Measurements from ENCODE around the gene ZBTB20.

The ZBTB20 gene

GRCh38 chr3:114879059-114880031 lies 267.7 kb downstream of the ZBTB20 start:
- DNase-seq (ENCODE audit: low read depth, low spot score): no peak
- CTCF ChIA-PET: no interaction called here
- no peak for TF ChIP-seq CTCF (IDR thresholded peaks at IDR 0.05; ENCODE audit: insufficient read depth, low read length, missing control alignments)
- no peak overlapping the region for H3K4me3 ChIP-seq (ENCODE audit: low read depth, low read length)
- POLR2A ChIA-PET: no interaction called here

- H3K4me3 ChIP-seq (ENCODE audit: low read depth, low read length): no peak overlapping the region
- ChIA-PET POLR2A (interaction anchor here (0.8 kb wide), 1 partner anchor 406 kb away, joined by 3 read pairs; no protein-coding TSS in a partner anchor), CTCF (interaction anchor here (0.8 to 1.0 kb wide), 2 partner anchors 15 to 166 kb away, joined by 3 read pairs; no protein-coding TSS in a partner anchor)
- TF ChIP-seq CTCF (IDR thresholded peaks at IDR 0.05; ENCODE audit: insufficient read depth, low read length, missing control alignments): no peak
- no peak for DNase-seq (ENCODE audit: low read depth, low spot score)
Observed at GRCh38 chr3:114878114-114878839, 268.8 kb downstream of the ZBTB20 start.

GRCh38 chr3:114877378-114878113 lies 269.5 kb downstream of the ZBTB20 start:
- CTCF ChIA-PET: interaction anchor here (0.8 to 1.0 kb wide), 2 partner anchors 15 to 167 kb away, joined by 3 read pairs; no protein-coding TSS in a partner anchor
- H3K4me3 ChIP-seq (ENCODE audit: low read depth, low read length): no peak overlapping the region
- TF ChIP-seq CTCF (IDR thresholded peaks at IDR 0.05; ENCODE audit: insufficient read depth, low read length, missing control alignments): no peak
- no peak for DNase-seq (ENCODE audit: low read depth, low spot score)
- POLR2A ChIA-PET: interaction anchor here (0.8 kb wide), 1 partner anchor 406 kb away, joined by 3 read pairs; no protein-coding TSS in a partner anchor

- no peak overlapping the region for H3K4me3 ChIP-seq (ENCODE audit: low read depth, low read length)
- ChIA-PET POLR2A (no interaction called here), CTCF (no interaction called here)
- DNase-seq (ENCODE audit: low read depth, low spot score): no peak
- TF ChIP-seq CTCF (IDR thresholded peaks at IDR 0.05; ENCODE audit: insufficient read depth, low read length, missing control alignments): no peak
Observed at GRCh38 chr3:114874522-114874971, 272.5 kb downstream of the ZBTB20 start.

DNA sequence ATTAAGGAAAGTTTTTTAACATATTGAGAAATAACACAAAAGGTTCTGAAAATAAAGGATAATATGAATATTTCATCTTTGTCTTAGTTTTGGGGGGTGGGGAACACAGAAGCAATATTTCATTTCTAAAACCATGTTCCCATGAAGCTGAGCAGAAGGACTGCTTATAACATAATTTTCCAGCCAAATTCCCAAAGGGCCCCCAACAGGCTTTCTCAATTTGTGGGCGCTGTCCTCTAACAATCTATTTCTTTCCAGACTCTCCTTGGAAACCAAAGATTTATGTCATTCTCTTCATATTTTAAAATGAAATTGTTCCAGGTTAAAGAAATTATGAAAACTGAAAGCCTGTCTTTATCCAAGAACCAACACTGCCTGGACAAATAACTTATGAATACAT lies 273.5 kb downstream of the ZBTB20 start:
- DNase-seq (ENCODE audit: low read depth, low spot score): no peak
- CTCF ChIA-PET: no interaction called here
- TF ChIP-seq CTCF (IDR thresholded peaks at IDR 0.05; ENCODE audit: insufficient read depth, low read length, missing control alignments): no peak
- POLR2A ChIA-PET: no interaction called here
- H3K4me3 ChIP-seq (ENCODE audit: low read depth, low read length): no peak overlapping the region

Data from AG04449 (cell line).